Heart left ventricle (tissue), 13 donors: Measurements from ENCODE around the gene ADAMTS4.

Experiments
- POLR2A ChIP-seq, 2 donors: fragments of 450-650 bp; IDR thresholded peaks; one replicate each; pipeline ENCODE4 v1.6.1; 2017; ENCODE audit warnings: antibody characterized with exemption in 2 of 2, mild to moderate bottlenecking in 2 of 2, moderate library complexity in 2 of 2
- TF ChIP-seq, protein P1 (sequence below), 12 donors: fragments of 200-600 bp; sonication (generic) in 4 of 12; IDR thresholded peaks; one replicate each; pipeline versions ENCODE4 v1.5.0 to v1.8.0; 2018 to 2022; ENCODE audit warnings: antibody characterized with exemption in 12 of 12, mild to moderate bottlenecking in 5 of 12
- donor health status: ischemic (EF 13 %, LVEDD 7.1; RV severe dilation, severe dysfunction).
- donor health status: DM: no; HTN: yes; CAD: no.
- donor health status: DM: no; HTN: no; CAD: no.
- donor health status: ischemic (EF 25% LVEDD 6.9; RV normal size, moderate dysfunction).
- donor health status: ischemic (EF 25% LVEDD 5.7; RV mildly dilated, moderate dysfunction).
- donor health status: ischemic (EF 35%, LVEDD 5.7; RV mildly dilated, moderate dysfunction).
- donor health status: nonischemic (EF 11% LVEDD 7.7; RV severe dilation, severe dysfunction).
- donor health status: DM: yes; HTN: yes; CAD: no.
- donor health status: PGD.
- donor health status: ischemic (EF 29% LVEDD 5.4; RV normal size, mild dysfunction).
- donor health status: nonischemic (EF 23%, LVEDD 6.1; RV moderate dilation, normal function).

DNA sequence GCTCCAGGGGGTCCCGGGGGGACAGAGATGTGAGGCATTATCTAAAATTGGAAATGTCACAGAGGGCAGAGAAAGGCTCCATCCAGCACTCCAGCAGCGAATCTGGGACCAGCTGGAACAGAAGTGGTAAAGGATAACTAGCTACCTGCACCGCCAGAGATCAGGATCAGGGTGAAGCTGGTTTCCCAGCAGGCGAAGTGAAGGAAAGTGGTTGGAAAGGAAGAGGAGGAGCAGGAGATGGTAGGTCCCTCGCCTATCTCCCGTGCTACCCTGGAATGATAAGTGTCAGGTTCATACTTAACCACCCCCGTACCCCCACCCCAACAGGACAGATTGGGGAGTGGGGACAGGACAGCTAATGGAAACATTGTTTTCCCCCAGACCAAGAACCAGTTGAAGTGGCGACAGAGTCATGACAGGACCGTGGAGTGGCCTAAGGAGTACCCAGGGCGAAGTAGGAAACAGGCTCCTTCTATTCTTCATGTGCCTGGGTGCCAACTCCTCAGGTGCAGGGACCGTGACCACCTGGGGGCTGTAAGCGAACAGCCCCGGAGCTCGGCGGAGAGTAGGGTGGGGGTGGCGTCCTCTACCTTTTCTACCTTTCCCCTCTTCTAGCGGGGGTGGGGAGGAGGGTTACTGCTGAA lies 22.3 kb downstream of the ADAMTS4 start:
- TF ChIP-seq, protein P1, sequence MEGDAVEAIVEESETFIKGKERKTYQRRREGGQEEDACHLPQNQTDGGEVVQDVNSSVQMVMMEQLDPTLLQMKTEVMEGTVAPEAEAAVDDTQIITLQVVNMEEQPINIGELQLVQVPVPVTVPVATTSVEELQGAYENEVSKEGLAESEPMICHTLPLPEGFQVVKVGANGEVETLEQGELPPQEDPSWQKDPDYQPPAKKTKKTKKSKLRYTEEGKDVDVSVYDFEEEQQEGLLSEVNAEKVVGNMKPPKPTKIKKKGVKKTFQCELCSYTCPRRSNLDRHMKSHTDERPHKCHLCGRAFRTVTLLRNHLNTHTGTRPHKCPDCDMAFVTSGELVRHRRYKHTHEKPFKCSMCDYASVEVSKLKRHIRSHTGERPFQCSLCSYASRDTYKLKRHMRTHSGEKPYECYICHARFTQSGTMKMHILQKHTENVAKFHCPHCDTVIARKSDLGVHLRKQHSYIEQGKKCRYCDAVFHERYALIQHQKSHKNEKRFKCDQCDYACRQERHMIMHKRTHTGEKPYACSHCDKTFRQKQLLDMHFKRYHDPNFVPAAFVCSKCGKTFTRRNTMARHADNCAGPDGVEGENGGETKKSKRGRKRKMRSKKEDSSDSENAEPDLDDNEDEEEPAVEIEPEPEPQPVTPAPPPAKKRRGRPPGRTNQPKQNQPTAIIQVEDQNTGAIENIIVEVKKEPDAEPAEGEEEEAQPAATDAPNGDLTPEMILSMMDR (IDR thresholded peaks at IDR 0.05): no peak
- no peak for TF ChIP-seq POLR2A (IDR thresholded peaks at IDR 0.05)
